GM23248 (cell line): ENCODE data around the gene PTPN1.

Source experiments
- EZH2 ChIP-seq: fragments of 200-600 bp; sonication (generic); IDR thresholded peaks from 2 replicates; pipeline ENCODE4 v1.6.1; 2018; ENCODE audit warnings: antibody characterized with exemption, mild to moderate bottlenecking; ENCODE audit not compliant: insufficient read depth, poor library complexity, severe bottlenecking
- EZH2phosphoT487 ChIP-seq: fragments of 200-600 bp; sonication (generic); IDR thresholded peaks from 2 replicates; pipeline ENCODE4 v1.6.1; 2018; ENCODE audit warnings: antibody characterized with exemption, moderate library complexity, mild to moderate bottlenecking, low read depth; ENCODE audit not compliant: insufficient read depth

DNA sequence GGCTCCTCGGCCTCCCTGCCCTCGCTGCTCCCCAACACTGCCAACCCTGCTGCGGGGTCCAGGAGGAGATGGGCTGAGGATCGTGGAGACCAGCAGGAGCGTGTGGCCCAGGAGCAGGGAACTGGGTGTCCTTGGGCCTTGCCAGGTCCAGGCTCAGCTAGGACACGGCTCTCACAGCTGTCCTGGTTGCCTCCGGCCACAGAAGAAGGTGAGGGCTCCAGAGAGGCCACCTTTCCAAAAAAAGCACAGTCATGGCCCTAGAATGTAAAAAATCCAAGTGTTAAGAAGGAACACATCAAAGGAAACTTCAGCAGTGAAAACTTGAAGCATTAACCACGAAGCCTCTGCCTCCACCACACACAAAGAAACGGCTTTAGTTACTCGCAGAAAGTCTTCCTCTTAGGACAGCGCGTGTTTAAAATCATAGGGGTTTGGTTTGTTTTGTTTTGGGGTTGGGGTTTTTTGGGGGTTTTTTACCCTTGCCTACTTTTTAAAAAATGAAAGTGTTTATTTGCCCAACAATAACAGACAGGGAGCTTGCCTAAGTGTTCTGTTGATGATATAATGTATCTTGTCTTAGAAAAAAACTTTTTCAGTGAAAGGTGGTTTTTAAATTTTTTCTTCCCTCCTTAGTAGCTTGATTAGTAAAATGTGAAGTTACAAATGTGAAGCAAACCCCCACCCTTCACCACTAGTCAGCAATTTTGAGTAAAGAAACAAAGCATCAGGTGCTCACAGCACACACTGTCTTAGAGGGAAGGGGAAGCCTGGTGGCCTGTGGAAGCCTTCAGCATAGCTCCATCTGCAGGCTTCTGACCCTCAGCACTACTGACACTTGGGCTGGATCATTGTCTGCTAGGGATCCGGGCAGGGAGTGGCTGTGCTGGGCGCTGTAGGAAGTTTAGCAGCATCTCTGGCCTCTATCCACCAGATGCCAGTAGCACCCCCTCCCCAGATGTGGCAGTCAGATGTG is 60.0 kb downstream of the PTPN1 start:
- TF ChIP-seq EZH2 (no peak), EZH2phosphoT487 (no peak)
